ENCODE measurements around the gene CLMN.
A peak's percentile ranks its signal among the peaks of the same experiment; 100 is the strongest.

The CLMN gene

GRCh38 chr14:95301527-95302187, 18.1 kb downstream of the CLMN start:
- no peak for DNase-seq

GRCh38 chr14:95300697-95301526, 18.8 kb downstream of the CLMN start:
- no peak for DNase-seq

- DNase-seq, result peak in 1 of 2 experiments; percentile 12
Measured at GRCh38 chr14:95300002-95300696, 19.6 kb downstream of the CLMN start.

- DNase-seq, result peak; percentile 17 to 28
Measured at GRCh38 chr14:95299271-95299670, 20.4 kb downstream of the CLMN start.

- no peak for DNase-seq
Measured at GRCh38 chr14:95297832-95298231, 21.9 kb downstream of the CLMN start.

GRCh38 chr14:95296966-95297365, 22.7 kb downstream of the CLMN start:
- no peak for DNase-seq

GRCh38 chr14:95295600-95296376, 23.9 kb downstream of the CLMN start:
- DNase-seq, result no peak

GRCh38 chr14:95294834-95295599, 24.7 kb downstream of the CLMN start:
- peak in 1 of 2 experiments; percentile 57 for DNase-seq

GRCh38 chr14:95294320-95294719, 25.4 kb downstream of the CLMN start:
- DNase-seq, result no peak

- DNase-seq, result no peak
Measured at GRCh38 chr14:95293449-95293848, 26.3 kb downstream of the CLMN start.

GRCh38 chr14:95292660-95293425, 26.9 kb downstream of the CLMN start:
- no peak for DNase-seq

GRCh38 chr14:95291859-95292542, 27.7 kb downstream of the CLMN start:
- peak; percentile 16 to 25 for DNase-seq

- DNase-seq, result peak; percentile 36 to 61
Measured at GRCh38 chr14:95290871-95291431, 28.8 kb downstream of the CLMN start.

- DNase-seq, result no peak
Measured at GRCh38 chr14:95290021-95290420, 29.7 kb downstream of the CLMN start.

- DNase-seq, result no peak
Measured at GRCh38 chr14:95289323-95290010, 30.2 kb downstream of the CLMN start.

GRCh38 chr14:95288672-95289322, 30.9 kb downstream of the CLMN start:
- no peak for DNase-seq

GRCh38 chr14:95287176-95287754, 32.4 kb downstream of the CLMN start:
- peak in 1 of 2 experiments; percentile 30 for DNase-seq

GRCh38 chr14:95286645-95287044, 33.1 kb downstream of the CLMN start:
- no peak for DNase-seq

- DNase-seq, result no peak
Measured at GRCh38 chr14:95285566-95285965, 34.1 kb downstream of the CLMN start.

Measured in SHP77 (cell line).